Dendritic cell treated with granulocyte-macrophage colony-stimulating factor and Interleukin-4, amounts not matched to agents 40 ng/mL and 50 ng/mL, for 4 days (primary cell): ENCODE measurements around the gene SLC6A14.

Experiments
- H3K27ac Mint-ChIP-seq: one replicate; pipeline ENCODE4 v1.8.0; 2022; ENCODE audit warnings: mild to moderate bottlenecking, mixed read lengths
- H3K27me3 Mint-ChIP-seq: one replicate; pipeline ENCODE4 v1.8.0; 2022; ENCODE audit warnings: mild to moderate bottlenecking, mixed read lengths
- H3K36me3 Mint-ChIP-seq: one replicate; pipeline ENCODE4 v1.8.0; 2022; ENCODE audit warnings: low read depth, mixed read lengths
- H3K4me1 Mint-ChIP-seq: one replicate; pipeline ENCODE4 v1.8.0; 2022; ENCODE audit warnings: low read depth, mixed read lengths
- H3K4me3 Mint-ChIP-seq: one replicate; pipeline ENCODE4 v1.8.0; 2022; ENCODE audit warnings: mild to moderate bottlenecking, moderate library complexity, mixed read lengths
- H3K9me3 Mint-ChIP-seq: one replicate; pipeline ENCODE4 v1.8.0; 2022; ENCODE audit warnings: mixed read lengths
- intact Hi-C: fragments of 100-400 bp; cut with micrococcal nuclease; formaldehyde crosslinking; loops from one replicate; pipeline ENCODE4 v1.15.0; 2022

SLC6A14 gene

DNA sequence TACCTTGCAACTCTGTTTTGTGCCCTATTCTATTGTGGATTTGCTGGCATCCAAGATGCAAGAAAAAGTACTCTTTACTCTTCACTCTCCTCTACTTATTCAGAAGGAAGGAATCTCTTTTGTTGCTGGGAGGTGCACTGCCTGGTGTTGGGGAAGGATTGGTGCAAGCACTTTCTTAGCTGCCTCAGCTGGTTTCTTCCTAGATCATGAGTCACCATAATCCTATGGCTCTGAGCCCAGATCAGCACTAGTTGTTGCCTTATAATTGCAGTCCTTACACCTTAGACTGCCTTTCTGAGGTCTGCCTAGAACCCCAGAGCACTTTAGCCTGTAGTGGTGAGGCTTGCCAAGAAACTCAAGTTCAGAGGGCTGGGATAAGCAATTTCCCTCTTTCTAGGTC is 63.4 kb downstream of the SLC6A14 start:
- H3K9me3 Mint-ChIP-seq, result no peaks in the 10 kb centered on the region
- no peak overlapping the region for H3K27ac Mint-ChIP-seq
- intact Hi-C loops, result no loop called here
- no peaks in the 10 kb centered on the region for H3K4me1 Mint-ChIP-seq
- no peaks in the 10 kb centered on the region for H3K27me3 Mint-ChIP-seq
- no peak overlapping the region for H3K4me3 Mint-ChIP-seq
- H3K36me3 Mint-ChIP-seq, result no peaks in the 10 kb centered on the region
